SIG-M5 treated with dmso at 0.1 percent for 504 hours (cell line): Measurements from ENCODE around the gene ABCA3.
"Not testable (repeated sequence)": the region's sequence is repeated elsewhere in the genome, so short reads cannot be mapped to it uniquely, and the experiment has no call there.

ENCODE experiments used
- DNase-seq: peaks from one replicate; lab custom pipeline; 2025; ENCODE audit not compliant: unreplicated experiment; lab: John Stamatoyannopoulos, UW

The ABCA3 gene

GRCh38 chr16:2282262-2282661, 58.3 kb downstream of the ABCA3 start:
- no peak for DNase-seq

GRCh38 chr16:2280981-2281542, 59.5 kb downstream of the ABCA3 start:
- DNase-seq = no peak

DNA sequence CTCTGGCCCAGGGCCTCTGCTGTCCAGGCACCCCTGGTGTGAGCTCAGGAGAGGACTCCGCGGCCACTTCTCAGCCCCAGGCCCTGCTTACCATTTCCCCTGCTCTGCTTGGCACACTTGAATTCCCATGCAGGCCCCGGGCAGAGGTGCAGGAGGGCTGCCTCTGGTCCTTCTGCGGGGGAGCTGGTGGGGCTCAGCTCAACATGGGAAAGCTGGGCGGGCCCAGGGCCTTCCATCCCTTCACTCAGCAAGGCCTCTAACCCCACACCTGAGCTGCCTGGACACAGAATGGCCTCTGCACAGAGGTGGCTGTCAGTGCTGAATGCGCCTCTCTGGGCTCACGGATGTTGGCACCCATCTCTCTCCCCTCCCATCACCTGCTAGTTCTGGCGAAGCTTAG, 60.1 kb downstream of the ABCA3 start:
- no peak for DNase-seq

DNA sequence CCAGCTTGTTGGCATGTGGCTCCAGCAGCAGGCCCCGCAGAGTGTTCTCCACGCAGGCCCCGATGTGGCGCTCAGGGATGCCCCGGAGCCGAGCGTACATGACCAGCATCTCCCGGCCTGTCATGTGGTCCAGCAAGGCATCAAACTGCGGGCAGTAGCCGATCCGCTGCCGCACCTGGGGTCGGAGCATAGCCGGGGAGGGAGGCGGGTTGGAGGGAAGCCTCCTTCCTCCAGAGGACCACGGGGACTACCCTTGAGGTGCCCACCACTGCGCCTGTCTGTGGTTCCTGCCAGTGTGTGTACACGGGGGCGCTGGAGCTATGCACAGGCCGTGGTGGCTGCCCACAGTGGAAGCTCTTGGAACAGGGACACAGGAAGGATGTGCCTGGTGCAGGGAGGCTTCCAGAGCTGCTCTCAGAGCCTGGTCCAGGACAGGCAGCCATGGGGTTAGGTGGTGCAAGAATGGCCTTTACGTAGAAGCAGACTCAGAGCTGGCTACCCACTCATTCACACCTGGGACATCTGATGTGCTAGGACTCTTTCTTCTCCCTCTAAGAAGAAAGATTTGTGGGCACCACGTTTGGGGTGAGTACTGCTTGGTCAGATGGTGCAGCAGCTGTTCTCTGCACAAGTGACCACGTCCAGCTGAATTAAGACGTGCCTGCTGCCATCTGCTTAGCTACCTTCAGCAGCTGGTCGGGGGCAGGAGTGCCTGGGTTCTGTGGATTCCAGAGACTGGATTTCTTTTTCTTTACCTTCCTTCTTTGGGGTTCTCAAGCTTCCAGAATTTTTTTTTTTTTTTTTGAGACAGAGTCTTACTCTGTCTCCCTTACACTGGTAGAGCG, 61.4 kb downstream of the ABCA3 start:
- no peak for DNase-seq

GRCh38 chr16:2278272-2278608, 62.3 kb downstream of the ABCA3 start:
- no peak for DNase-seq

DNA sequence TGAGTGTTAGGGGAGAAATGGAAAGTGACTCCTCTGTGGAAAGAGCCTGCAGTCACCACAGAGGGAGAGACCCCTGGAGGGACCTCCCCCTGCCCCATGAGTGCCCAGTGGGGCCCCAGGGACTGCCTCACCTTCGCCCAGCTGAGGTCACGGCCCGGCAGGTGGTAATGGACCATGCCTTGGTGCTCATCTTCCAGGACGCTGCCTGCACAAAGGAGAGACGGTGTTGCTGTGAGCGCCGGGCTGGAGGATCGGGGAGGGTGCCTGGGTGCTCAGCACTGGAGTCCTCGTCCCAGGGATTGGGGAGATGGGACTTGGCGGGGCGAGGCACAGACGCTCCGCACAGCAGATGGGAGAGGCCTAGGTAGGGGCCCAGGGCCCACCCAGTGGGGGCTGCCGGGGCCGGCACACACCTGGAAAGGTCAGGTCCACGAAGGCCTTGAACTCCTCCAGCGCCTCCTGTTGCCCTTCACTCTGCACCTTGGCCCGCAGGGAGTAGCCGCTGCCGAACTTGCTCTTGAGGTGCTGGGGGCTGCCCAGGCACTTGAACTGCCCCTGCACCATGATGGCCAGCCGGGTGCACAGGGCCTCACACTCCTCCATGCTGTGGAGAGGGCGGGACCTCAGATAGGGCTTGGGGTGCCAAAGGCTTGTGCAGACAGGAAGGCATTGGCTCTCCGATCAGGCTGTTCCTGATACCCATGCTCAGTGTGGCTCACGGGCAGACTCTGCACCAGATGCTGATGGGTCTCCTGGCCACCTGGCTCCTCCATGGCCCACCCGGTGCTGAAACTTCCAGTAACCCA, 62.9 kb downstream of the ABCA3 start:
- DNase-seq = no peak

DNA sequence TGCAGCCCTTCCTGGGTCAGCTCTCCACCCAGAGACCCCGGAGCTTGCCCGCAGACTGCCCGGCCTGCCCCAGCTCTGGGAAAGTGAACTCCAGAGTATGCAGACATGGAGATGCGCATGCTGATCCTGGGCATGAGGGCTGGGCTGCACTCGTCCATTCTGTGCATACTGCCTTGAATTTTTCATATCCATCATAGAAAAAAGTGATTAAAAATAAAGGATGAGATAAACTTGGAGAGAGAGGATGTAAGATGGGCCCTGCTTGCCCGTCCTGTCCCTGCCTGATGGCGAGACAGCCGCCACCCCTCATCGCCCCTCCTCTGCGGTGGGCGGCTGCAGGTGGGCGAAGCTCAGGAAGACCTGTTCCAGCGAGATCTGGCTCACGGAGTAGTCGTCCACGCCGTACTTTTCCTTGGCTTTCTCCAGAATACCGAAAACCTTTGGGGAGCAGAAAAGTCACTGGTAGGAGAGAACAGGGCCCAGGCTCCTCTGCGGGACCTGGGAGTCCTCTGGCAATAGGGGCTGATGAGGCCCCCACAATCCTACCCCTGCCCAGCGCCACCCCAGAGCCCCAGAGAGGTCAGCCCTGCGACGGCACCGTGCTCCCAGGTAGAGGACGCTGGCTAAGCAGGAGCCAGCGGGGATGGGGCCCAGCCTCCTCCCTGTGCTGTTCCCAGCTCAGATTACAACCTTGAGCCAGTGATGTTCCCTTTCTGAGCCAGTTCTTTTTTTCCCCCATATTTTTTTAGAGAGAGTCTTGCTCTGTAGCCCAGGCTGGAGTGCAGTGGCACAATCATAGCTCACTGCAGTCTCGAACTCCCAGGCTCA, 63.9 kb downstream of the ABCA3 start:
- DNase-seq = no peak

- no peak for DNase-seq
Measured at GRCh38 chr16:2275476-2276367, 64.8 kb downstream of the ABCA3 start.

GRCh38 chr16:2273931-2274330, 66.6 kb downstream of the ABCA3 start:
- no peak for DNase-seq

GRCh38 chr16:2273484-2273883, 67.0 kb downstream of the ABCA3 start:
- no peak for DNase-seq

GRCh38 chr16:2271848-2272461, 68.6 kb downstream of the ABCA3 start:
- no peak for DNase-seq

GRCh38 chr16:2270588-2271470, 69.7 kb downstream of the ABCA3 start:
- DNase-seq = no peak

- no peak for DNase-seq
Measured at GRCh38 chr16:2270070-2270462, 70.5 kb downstream of the ABCA3 start.

DNA sequence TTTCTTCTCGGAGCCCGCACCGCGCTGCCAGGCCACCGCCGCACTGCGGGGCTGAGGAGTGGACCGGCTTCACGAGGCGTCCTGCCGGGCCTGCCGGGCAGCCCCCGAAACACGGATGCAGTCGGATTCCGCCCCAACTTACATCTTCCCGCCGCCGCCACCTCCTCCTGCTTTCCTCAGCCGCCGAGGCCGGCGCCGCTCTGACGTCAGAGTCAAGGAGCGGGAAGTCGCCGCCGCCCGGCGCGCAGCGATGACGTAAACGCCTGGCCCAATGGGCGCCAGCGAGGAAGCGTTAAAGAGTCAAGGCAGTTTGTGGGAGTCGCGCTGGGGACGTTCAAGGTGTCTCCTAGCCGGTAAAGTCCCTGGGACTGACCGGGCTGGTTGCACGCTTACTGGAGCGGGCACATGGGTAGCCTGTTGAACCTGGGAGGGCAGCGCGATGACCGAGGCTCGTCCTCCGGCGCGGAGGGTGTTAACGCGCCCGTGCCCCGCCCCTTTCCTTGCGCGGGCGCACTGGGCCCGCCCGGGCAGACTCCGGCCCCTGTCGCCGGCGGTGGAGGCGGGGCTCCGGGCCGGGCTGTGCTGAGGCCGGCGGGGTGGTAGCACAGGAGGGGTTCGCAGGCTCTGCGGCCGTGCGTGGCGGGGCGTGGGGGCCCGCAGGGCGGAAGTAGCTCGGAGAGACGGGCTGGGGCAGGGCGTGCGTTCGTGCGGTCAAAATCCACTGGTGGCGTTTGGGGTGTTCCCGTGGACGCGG, 72.4 kb downstream of the ABCA3 start, which contains the start of gene RNPS1:
TSS of gene RNPS1 (minus strand) at position 214 of the 754 bp plus-strand sequence. CDS start 3,483 bp downstream, outside the sequence.
- peak; percentile 78 for DNase-seq

GRCh38 chr16:2267505-2267912, 73.0 kb downstream of the ABCA3 start:
- DNase-seq = not testable (repeated sequence)

- not testable (repeated sequence) for DNase-seq
Measured at GRCh38 chr16:2266887-2267286, 73.6 kb downstream of the ABCA3 start.

DNA sequence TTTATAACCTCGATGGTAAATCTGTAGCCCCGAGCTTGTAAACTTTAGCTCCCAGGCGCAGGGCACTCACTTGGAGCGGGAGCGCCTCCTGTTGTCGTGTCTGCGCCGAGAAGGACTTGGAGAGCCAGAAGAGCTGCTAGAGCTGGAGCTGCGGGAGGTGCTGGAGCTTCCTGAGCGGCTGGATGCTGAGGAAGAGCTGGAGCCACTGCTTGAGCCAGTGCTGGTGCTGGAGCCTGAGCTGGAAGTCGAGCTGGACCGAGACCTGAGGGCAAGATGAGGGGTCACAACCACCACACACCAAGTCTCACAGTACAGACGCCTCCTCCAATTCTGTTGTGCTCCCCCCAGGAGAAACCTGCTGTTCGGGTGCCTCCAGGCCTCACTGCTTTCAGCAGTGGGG, 77.5 kb downstream of the ABCA3 start:
- not testable (repeated sequence) for DNase-seq

DNA sequence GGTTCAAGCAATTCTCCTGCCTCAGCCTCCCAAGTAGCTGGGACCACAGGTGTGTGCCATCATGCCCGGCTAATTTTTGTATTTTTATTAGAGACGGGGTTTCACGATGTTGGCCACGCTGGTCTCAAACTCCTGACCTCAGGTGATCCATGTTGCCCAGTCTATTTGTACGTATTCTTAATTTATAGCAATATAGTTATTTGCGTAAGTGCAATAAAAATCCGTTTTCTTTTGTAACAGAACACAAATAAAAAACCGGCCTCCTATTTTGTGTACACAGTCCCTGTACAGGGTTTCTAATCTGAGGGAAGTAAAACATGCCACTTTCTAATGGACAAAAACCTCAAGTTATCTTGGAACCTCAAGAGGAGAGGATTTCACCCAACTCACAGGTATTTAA, 80.3 kb downstream of the ABCA3 start:
- no peak for DNase-seq
